CD4-positive, alpha-beta T cell treated with Interleukin-6 for 4 hours (primary cell): ENCODE data around the gene IKBKE.

Experiments
- DNase-seq: peaks from one replicate; pipeline ENCODE4 v3.0.0-alpha.2; 2020; ENCODE audit warnings: mixed read lengths

IKBKE gene

DNA sequence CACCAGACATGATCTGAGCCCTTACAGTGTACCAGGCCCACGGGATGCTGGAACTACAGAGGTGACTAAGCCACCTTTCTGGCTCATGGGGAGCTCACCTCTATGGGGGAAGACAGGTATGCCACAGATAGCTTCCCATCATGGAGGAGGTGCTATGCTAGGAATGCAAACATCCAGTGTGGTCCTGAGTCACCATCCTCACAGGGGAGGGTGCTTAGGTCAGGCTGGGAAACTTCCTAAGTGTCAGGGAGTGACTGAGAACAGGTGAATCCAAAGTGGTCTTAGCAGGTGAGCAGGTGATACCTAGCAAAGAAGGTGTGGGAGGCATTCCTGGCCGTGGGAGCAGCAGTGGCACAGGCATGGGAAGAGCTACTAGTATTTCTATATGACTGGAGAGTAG, 28.4 kb downstream of the IKBKE start:
- DNase-seq = no peak

DNA sequence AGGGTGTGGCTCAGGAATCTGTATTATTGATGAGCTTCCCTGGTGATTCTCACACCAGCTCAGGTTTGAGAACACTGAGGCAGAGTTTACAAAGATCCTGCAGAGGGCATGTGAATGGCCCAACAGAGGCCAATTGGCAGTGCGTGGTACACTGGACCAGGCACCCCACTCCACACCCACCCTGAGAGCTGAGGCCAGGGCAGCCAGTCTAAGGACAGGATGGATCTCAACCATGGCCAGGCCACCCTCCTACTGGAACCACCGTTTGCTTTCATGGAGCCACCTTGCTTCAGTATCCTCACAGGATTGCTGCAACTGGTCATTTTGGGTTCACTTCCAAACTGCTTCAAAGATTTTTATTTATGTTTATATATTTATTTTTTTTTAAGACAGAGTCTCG, 29.8 kb downstream of the IKBKE start:
- DNase-seq = no peak

DNA sequence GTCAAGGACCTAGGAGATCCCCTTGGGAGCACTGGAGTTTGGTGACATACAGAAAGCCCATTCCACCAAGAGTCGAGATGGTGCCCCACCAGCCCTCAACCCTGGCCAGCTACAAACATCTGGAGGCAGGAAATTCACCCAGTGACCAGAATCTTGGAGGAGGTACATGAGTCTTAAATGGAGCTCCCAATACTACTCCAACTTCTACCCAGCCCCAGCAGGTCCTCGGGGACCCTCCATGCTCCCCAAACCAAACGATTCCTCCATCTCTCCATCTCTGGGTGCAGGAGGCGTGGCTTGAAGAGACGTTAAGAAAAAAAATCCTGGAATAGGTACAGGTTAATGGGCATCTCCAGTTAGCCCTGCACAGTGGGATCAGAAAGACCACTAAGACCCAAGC, 31.6 kb downstream of the IKBKE start:
- DNase-seq = no peak

DNA sequence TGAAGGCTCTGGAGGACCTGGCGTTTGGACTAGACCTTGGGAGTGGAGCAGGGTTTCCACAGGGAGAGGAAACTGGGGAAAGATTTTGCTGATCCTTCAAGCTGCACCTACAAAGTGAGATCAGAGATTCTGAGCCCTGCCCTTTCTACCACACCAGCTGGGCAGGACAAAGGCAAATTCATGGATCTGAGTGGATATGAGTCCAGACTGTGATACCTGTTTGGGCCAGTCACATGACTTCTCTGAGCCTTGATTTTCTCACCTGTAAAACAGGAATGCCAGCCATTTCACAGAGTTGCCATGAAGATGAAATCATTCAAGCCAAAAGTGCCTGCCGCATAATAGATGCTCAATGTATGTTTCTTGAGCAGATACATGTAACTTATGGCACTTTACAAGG, 32.1 kb downstream of the IKBKE start:
- no peak for DNase-seq

DNA sequence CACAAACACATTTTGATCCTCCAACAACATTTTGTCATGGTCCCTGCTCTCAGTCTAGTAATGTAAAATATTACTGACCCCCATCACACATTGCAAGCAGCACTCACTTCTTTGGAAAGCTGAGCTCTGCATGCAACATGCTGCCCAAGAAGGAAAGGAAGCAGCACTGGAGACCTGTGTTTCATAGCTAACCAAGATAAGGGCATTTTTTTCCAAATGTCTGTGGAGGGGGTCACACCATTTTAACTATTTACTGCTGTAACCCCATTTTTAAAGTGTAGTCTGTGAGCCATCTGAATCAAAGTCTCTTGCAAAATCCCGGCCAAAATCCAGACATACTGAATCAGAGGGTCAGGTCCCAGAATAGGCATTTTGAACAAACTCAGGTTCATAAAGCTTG, 32.5 kb downstream of the IKBKE start:
- DNase-seq = no peak

DNA sequence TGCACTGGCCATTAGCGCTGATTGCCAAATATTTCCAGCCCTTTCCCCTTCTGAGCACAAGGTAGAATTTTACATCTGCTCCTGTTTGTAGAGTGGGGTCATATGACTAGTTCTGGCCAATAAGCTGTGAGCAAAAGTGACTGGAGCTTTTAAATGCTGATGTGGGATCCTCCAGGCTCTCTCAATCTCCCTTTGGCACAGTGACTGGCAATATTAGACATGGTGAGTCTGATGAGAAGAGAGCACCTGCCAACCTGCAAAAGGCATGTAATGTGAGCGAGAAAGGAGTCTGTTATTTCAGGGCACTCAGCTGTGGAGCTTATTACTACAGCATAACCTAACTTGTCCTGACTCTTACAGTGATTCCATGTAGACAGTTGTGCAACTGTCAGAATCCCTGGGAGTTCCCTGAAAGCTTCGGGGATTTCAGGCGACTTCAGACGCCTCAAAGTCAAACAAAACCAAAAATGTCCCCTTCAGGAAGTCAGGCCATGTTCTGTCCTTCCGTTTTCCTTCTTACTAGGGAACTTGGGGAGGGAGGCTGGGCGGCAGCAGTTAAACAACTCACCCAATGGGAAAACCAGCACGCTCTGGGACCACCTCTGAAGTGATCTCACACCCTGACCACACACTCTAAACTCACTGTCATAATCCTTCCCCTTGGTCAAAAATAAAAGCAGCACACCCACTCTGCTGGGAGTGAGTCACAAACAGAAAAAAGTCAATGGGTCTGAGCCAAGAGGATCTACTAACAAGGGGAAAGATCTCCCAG, 33.5 kb downstream of the IKBKE start:
- peak; percentile 32 for DNase-seq

DNA sequence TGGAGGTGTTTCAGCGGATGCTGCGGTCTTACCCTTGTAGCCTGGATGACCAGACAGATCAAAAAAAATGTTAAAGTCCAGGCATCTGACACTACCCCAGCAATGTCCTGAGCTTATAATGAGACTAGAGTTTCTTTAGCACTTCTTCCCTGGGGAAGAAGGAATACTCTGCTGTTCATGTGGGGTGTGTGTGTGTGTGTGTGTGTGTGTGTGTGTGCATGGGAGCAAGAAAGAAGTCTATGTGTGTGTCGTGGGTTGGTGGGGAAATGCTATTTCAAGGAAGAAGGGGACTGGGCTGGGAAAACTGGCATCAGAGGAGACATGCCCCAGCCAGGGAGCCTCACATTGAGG, 34.1 kb downstream of the IKBKE start:
- DNase-seq = no peak

DNA sequence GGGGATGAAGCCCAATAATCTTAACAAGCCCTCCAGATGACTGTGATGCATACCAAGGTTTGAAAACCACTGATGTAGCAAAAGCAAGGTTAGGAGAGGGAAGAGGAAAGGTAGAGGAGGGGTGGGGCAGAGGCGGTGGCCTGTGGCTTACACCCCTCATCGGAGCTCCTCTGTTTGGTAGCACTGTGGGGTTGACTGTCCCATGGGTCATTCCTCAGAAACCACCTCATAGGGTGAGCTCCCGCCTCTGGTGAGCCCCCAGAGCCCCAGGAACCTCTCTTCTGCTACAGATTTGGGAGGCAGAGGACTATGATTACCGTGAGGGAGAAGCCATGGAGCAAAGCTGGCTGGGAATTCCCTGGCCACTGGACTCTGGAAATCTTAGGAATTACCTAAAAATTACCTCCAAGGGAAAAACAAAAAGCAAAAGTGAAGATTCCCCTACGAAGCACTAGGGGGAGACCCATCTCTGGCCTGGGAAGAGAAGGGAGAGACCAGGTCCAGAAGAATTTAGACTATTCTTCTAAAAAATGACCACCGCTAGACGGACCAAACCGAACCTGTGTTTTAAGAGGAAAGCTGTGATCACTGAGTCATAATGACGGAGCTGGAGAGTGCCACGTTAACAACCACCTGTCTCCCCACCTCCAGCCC, 35.6 kb downstream of the IKBKE start:
- no peak for DNase-seq

DNA sequence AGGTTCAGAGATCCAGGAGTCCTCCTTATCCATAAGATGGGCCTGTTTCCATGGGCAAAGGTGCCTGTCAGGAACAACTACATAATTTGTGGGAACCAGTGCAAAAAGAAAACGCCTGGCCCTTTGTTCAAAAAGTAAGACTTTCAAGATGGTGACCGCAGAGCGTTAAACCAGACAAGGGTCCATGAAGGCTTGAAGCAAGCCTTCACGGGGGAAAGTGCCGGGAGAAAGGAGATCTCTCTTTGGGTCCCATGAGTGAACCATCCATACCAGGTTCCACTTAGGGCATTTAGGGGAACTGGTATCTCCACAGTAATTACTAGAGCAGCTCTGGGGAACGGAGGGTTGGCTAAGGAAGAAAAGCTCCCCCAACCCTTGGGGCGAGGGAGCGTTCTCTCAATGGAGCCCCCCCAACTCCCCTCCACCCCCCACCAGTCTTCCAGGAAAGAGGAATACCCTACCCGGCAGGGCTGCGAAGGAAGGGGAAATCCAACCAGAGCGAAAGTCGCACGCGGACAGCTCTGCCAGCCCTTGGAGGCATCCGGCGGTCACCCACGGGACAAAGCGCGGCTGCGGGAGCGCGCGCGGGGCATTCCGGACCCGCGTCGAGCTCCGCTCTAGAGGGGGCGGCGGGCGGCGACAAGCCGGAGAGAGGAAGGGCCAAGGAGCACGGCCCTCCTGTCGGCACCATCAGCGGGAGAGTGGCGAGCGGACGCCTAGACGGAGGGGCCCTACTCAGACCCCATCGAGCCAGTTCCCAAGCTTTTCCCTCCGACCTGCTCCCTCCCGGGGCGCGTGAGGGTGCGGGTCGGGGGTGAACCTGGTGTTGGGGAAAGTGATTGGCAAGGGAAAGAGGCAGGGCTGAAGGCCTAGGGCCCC, 36.4 kb downstream of the IKBKE start:
- peak; percentile 19 for DNase-seq

DNA sequence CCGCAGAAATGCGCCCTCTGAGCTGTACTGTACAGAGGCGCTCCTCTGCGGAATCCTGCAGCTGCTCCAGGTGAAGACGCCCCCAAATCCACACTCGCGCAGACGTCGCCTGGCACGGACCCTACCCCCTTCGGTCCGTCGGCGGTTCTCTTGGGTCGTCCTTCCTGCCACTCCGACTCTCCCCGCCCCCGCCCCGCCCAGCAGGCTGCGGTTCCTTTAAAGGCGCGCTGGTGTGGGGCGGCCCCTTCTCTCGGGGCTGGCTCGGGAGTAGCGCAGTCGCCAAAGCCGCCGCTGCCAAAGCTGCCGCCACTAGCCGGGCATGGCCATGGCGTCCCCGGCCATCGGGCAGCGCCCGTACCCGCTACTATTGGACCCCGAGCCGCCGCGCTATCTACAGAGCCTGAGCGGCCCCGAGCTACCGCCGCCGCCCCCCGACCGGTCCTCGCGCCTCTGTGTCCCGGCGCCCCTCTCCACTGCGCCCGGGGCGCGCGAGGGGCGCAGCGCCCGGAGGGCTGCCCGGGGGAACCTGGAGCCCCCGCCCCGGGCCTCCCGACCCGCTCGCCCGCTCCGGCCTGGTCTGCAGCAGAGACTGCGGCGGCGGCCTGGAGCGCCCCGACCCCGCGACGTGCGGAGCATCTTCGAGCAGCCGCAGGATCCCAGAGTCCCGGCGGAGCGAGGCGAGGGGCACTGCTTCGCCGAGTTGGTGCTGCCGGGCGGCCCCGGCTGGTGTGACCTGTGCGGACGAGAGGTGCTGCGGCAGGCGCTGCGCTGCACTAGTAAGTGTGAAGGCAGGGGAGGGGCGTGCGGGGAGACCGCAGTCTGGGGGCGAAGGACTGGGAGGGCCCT, 37.2 kb downstream of the IKBKE start, which contains the start of gene RASSF5:
Gene RASSF5 (plus strand): TSS at position 248 of the 846 bp plus-strand sequence. CDS start 72 bp downstream, at position 320.
- peak; percentile 87 for DNase-seq

DNA sequence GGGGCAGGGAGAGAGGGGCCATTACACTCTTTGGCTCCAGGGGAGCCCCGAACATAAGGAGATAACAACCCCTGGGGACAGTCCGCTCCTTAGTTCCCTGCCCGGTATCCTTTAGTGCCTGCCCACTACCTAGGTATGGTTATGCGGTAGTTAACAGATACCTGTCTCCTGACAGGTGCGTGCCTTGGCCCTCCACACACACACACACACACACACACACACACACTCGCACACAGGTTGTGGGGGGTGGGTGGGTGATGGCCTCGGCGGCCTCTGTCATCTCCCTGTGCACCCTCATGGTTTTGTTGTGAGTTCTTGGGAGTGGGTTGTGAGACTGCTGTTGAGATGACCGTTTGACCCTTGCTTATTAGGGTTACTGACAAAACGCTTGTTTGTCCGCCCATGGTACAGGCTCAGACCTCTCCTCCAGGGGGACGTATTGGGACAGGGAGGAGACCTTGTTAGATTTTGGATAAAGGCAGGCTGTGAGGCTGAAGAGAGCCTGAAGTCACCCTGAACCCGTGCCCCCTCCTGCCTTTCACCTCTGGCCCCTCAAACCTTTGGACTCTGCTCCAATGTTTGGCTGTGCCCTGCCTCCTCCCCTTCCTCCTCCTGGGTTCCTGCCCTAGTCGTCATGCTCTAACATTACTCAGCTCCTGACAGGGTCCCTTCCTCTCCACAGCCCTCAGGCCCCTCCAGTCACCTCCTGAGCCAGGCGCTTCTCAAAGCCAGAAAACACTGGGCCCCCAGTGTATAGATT, 38.0 kb downstream of the IKBKE start:
- DNase-seq = no peak

DNA sequence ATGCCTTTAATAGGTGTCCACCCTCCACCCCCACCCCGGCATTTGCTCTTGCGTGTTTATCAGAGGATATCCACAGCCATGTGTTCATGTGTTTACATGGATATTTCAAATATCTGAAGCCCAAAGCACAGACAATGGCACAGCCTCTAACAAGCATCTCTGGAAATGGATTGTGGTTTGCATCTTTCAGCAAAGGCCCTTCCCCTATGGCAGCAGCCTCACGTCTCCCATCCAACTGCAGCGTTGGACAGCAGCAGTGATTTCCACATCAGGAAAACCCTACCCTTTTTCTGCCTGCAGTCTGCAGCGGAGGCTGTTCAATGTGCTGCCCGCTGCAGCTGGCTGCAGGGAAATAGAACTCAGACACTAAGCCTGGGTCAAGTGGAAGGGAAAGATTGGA, 38.7 kb downstream of the IKBKE start:
- DNase-seq = no peak

DNA sequence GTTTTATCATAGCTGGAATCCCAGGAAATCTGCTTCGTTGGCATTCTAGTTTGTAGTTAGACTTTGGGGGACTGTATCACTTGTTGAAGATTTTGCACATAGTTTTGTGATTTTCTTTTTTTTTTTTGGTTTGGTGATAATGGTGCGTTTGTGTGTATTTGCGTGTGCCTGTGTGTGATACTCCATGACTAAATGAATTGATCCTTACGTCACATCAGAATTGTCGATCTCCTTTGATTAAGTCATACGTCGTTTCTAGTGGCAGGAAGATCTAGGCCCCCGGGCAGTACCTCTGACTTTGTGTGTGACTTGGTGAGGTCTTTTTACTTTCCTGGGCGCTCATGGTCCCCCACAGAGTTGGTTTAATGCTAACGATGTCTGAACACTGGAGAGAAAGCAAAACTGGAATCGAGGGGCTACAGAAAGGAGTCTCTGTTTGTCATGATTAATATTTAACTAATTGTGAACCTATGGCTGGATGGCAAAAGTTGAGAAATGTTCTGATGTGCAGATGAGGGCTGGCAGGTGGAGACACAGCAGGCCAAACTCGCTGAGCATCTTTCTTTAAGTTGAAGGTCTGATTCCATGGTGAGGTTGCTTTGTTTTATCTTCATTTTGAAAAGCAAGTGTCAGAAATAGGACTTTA, 39.5 kb downstream of the IKBKE start:
- DNase-seq = no peak

DNA sequence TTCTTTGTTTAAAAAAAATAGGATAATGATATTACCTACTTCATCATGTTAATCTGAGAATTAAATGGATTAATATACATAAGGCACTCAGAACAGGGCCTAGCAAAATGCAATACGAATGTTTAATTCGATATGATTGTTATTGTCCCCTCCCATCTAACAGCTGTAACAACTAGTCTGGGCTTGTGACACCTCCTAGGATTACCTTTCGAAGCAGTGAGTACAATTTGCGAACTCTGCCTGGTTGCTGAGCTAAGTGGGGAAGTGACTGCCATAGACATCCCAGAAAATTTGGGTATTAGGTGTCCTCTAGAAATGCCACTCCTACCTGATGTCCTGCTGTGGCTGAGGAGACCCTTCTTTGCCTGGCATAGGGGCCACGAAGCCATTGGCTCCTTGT, 40.1 kb downstream of the IKBKE start:
- DNase-seq = no peak

DNA sequence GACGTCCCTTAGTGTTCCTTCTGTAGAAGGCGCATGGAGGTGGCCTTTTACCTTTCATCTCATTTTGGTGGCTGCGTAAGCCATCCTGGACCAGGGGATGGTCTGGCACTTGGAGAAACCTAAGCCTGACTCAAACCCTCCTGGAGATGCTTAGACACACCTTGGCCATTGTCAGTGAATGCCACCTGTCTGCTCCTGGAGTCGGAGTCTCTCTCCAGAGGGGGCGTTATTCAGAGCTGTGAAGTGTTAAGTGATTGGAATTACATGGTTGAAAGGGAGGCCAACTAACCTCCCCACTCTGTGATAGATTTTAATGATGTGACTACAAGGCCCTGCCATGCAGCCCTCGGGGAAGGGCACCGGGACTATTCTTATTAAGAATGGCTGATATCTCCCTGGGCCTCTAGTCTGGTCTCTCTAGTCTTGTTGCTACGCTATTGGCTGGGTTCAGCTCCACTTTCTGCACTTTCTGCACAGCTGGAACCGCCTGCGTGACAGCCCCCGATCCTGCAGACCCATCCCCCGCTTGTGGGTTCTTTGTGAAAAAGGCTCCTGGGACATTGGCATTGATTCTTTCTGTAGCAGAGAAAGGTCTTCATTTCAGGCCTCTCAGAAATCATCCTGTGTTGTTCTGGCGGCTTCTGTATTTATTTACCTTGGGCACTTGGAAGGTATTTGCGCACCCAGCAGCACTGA, 41.2 kb downstream of the IKBKE start:
- no peak for DNase-seq

DNA sequence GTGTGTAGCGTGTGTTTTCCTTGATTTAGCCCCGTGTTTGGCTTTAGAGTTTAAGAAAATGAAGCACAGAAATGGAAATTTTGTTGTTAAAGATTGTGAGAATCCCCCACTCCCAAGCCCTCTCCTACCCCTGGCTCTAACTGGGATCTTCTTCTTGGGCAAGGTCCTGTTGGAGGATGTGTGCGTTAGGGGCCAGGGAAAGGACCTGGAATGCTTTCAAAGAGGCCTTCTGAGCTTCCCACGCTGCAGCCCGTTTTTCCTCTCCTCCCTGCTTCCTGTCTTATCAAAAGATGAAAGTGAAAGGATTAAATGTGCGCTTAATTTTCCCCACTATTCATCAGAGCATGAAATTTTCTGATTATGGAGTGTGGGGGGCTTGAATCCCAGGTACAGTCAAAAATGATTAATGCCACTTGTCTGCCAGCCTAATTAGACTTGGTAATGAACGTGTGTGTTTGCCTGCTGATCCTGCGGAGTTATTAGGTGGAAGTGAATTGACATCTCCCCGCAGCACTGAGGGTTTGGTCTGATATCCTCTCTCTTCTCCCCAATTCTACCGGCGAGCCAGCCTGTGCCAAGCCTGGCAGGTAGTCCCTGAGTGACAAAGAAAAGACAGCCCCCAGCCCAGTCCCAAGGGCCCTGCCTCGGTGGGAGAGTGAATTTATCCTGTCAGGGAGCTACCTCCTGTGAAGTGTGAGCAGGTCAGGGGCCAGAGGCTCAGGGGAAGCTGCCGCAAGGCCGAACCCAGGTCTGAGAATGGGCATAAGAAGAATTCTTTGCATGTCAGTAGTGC, 42.0 kb downstream of the IKBKE start:
- no peak for DNase-seq

DNA sequence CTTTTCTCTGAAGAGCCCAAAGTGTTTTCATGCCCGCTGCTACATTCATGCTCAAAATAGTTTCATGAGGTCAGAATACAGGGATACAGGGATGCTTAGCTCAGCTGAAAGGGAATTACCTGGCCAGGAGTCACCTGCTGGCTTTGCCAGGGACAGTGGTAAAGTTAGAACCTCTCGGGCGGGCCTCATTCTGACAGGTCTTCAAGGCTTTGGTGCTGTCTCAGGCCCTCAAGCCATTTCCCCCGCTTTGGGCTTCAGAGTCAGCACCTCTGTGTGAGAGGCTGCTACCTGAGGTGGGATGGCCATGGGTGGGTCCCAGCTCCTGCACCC, 42.5 kb downstream of the IKBKE start:
- DNase-seq = no peak

DNA sequence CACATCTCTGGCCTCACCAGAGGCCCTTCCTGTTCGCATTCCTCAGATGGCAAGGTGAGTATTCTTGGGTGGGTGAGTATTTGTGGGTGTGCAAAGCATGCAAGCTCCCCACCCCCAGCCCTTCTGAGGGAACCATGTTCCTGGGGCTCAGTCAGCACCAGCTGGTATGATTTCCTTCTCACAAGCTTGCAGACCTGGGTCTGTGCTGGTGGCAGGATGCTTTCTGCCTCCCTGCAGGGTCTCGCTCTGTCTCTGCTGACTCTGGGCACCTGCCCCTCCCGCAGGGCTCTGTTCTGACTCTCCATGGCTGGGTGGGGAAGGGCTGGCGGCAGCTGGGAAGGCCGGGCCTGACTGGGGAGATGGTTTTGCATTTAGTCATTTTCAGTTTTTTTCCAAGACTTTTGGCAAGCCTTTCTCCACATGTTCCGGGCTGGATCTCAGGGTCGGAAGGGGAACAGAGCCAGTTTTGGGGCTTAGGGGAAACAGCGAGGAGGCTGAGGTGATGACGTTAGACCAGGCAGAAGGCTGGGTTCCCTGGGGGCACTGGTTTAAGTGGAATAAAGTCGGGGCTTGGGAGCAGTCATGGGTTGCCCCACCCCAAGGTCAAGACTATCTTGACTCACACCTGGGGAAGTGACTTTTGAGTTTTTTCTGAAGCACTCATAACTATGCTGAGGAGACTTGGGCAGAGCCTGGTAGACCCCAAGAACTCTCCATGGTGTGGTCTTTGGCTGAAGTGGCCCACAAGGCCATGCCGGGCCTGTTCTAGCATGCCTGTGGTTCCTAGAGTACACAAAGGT, 43.2 kb downstream of the IKBKE start:
- DNase-seq = no peak

DNA sequence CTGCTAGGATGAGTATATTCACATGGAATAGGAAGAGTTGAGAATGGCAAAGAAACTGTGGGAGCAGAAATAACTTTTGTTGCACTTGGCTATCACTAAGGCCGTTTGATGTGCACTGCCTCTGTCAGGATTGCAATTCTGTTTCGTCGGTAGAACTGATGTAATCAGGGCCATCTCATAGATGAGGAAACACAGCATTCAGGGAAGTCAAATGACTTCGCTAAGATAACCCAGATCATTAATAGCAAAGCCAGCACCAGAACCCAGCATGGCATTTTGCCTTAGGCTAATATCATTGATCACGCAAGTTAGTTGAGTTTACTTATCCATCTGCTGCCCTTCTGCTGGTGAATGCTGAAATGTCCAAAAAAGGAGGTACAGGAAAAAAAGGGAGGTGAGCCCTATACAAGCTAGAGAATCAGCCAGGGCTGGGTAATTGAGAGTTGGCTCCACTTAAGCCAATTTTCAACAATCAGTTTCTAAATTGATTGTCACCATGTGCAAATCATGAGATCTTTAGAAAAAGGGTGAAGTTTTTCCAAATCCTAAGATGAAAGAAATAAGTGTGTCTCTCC, 44.6 kb downstream of the IKBKE start:
- no peak for DNase-seq
